Measurements from ENCODE around the gene SAG.

DNA sequence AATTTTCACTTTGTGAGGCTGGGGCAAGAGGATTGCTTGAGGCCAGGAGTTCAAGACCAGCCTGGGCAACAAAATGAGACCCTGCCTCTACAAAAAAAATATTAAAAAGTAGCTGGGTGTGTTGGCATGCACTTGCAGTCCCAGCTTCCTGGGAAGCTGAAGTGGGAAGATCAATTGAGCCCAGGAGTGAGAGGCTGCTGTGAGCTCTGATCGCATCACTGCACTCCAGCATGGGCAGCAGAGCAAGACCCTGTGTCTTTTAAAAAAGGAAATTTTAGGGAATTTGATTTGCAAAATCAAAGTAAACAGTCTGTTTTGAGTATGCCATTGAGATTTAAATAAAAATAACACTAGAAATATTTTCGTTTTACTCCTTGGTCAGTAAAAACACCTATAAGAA is 28.7 kb upstream of the SAG start:
- TF ChIP-seq, protein P1, sequence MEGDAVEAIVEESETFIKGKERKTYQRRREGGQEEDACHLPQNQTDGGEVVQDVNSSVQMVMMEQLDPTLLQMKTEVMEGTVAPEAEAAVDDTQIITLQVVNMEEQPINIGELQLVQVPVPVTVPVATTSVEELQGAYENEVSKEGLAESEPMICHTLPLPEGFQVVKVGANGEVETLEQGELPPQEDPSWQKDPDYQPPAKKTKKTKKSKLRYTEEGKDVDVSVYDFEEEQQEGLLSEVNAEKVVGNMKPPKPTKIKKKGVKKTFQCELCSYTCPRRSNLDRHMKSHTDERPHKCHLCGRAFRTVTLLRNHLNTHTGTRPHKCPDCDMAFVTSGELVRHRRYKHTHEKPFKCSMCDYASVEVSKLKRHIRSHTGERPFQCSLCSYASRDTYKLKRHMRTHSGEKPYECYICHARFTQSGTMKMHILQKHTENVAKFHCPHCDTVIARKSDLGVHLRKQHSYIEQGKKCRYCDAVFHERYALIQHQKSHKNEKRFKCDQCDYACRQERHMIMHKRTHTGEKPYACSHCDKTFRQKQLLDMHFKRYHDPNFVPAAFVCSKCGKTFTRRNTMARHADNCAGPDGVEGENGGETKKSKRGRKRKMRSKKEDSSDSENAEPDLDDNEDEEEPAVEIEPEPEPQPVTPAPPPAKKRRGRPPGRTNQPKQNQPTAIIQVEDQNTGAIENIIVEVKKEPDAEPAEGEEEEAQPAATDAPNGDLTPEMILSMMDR (IDR thresholded peaks at IDR 0.05) = no peak
- TF ChIP-seq POLR2A (IDR thresholded peaks at IDR 0.05) = no peak
